Panc1 (cell line): ENCODE measurements around the gene NR2F6. TPM values are rescaled to one million over a fixed set of nuclear protein-coding genes. Genes with fewer than 3 reads are reported as not detected.

Experiments
- ATAC-seq: fragments of 200-7000 bp; cut with Tn5 transposase; 2 replicates; pipeline ENCODE4 v1.9.1; 2020; ENCODE audit warnings: mild to moderate bottlenecking, moderate library complexity
- BruUV-seq: library from RNA; stranded (reverse); fragments of 400-500 nt; replicated peaks from 2 replicates; lab custom pipeline; 2021; lab: Mats Ljungman, UMichigan
- CTCF ChIA-PET: fragments of 300-600 bp; sonication (Branson Sonifier 250); formaldehyde crosslinking; loops from one replicate; lab custom pipeline; 2022; ENCODE audit warnings: antibody characterized with exemption; lab: Charles Lee
- POLR2A ChIA-PET: fragments of 300-600 bp; sonication (Branson Sonifier 250); formaldehyde crosslinking; loops from one replicate; lab custom pipeline; 2022; ENCODE audit warnings: antibody characterized with exemption; lab: Charles Lee
- DNase-seq: peaks from one replicate; pipeline ENCODE4 v3.0.0-alpha.2; 2010; ENCODE audit warnings: low read depth, low spot score
- H3K27ac ChIP-seq: 2 replicates; pipeline ENCODE4 v1.5.1; 2011; ENCODE audit warnings: mild to moderate bottlenecking, low read length, inconsistent platforms
- H3K27me3 ChIP-seq: fragments of 200-500 bp; sonication (Bioruptor generic); 2 replicates; pipeline ENCODE4 v1.6.0; 2014; ENCODE audit warnings: low read length, inconsistent platforms; ENCODE audit not compliant: control insufficient read depth, insufficient read depth
- H3K36me3 ChIP-seq: fragments of 200-500 bp; sonication (Bioruptor generic); 2 replicates; pipeline ENCODE4 v1.5.1; 2014; ENCODE audit warnings: inconsistent platforms, mild to moderate bottlenecking, low read length, moderate library complexity; ENCODE audit not compliant: control insufficient read depth, insufficient read depth
- H3K4me1 ChIP-seq: 2 replicates; pipeline ENCODE4 v1.5.1; 2011; ENCODE audit warnings: inconsistent platforms, mild to moderate bottlenecking, low read length, moderate library complexity; ENCODE audit not compliant: control insufficient read depth, insufficient read depth
- H3K4me3 ChIP-seq, 2 experiments: 2 replicates each; pipeline ENCODE4 v1.5.1; 2011 to 2012; ENCODE audit warnings: low read depth in 2 of 2, low read length in 2 of 2, mild to moderate bottlenecking in 2 of 2, inconsistent platforms in 1 of 2, moderate library complexity in 1 of 2
- H3K9me3 ChIP-seq: fragments of 200-500 bp; sonication (Bioruptor generic); 2 replicates; pipeline ENCODE4 v1.5.1; 2014; ENCODE audit warnings: low read depth, mild to moderate bottlenecking, inconsistent platforms, low read length, moderate library complexity; ENCODE audit not compliant: control insufficient read depth, insufficient read depth
- POLR2AphosphoS5 ChIP-seq: IDR thresholded peaks from 2 replicates; pipeline ENCODE4 v1.6.1; 2012; ENCODE audit warnings: mild to moderate bottlenecking, low read depth, low read length, moderate library complexity
- SIN3A ChIP-seq: IDR thresholded peaks from 2 replicates; pipeline ENCODE4 v1.6.1; 2012; ENCODE audit warnings: low read depth, mild to moderate bottlenecking, low read length, moderate library complexity, borderline replicate concordance; ENCODE audit not compliant: insufficient read depth
- TCF7L2 ChIP-seq: IDR thresholded peaks from 2 replicates; pipeline ENCODE4 v1.6.1; 2011; ENCODE audit warnings: mild to moderate bottlenecking, low read depth, low read length, inconsistent platforms
- in situ Hi-C: cut with HindIII; loops from 2 replicates; pipeline ENCODE4 v1.10.0; 2016; ENCODE audit warnings: low sequenced_read_pairs, low pct_unique_long_range_greater_than_20kb
- intact Hi-C: fragments of 100-400 bp; cut with micrococcal nuclease; formaldehyde crosslinking; loops from one replicate; pipeline ENCODE4 v1.10.0; 2022; ENCODE audit not compliant: unreplicated experiment
- total RNA-seq: library from RNA; stranded (reverse); gene quantifications from one replicate; pipeline ENCODE4 v1.2.1, GENCODE V29; 2021; ENCODE audit not compliant: unreplicated experiment
- TF ChIP-seq, protein P1 (sequence below), 2 experiments: IDR thresholded peaks; 2 replicates each; pipeline ENCODE4 v1.6.1; 2011 to 2012; ENCODE audit warnings: low read depth in 2 of 2, control low read depth in 1 of 2, low read length in 1 of 2, mild to moderate bottlenecking in 1 of 2, moderate library complexity in 1 of 2; ENCODE audit not compliant: insufficient read depth in 1 of 2
- TF ChIP-seq, protein P2 (sequence below): fragments of 450-650 bp; IDR thresholded peaks from 2 replicates; pipeline ENCODE4 v1.5.1; 2017; ENCODE audit warnings: mild to moderate bottlenecking

Gene NR2F6
- total RNA-seq, 1 experiment from 2014 or later = 173 TPM

DNA sequence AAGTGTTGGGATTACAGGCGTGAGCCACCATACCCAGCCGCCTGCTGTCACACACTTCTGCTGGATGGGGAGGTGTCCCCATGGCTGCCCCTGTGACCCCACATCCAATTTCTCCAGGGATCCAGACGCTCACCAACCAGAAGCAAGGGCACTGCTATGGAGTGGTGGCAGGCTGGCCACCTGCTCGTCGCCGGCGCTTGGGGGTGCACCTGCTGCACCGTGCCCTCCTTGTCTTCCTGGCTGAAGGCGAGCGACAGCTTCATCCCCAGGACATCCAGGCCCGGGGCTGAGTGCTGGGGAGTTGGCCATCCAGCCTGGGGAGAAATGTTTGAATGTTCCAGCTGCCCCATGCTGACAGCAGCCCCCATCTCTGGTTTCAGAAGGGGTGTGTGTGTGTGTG lies 40.5 kb upstream of the NR2F6 start:
- no TSS peak for BruUV-seq
- DNase-seq (no peak), ATAC-seq (no peak)
- H3K4me1 ChIP-seq = peaks cover 3% of the 10 kb centered on the region; the same call in 1 of the 2 replicates
- in situ Hi-C loops = no loop called here
- no peaks in the 10 kb centered on the region for H3K27me3 ChIP-seq
- H3K9me3 ChIP-seq = no peaks in the 10 kb centered on the region
- H3K27ac ChIP-seq = no peak overlapping the region
- ChIA-PET POLR2A (no interaction called here), CTCF (no interaction called here)
- intact Hi-C loops = loop anchor here (10.0 kb wide), 1 partner anchor 61 kb away; the partner anchor contains the start of gene OCEL1
- H3K4me3 ChIP-seq = no peak overlapping the region
- TF ChIP-seq SIN3A (no peak), TCF7L2 (no peak), POLR2AphosphoS5 (no peak)
- TF ChIP-seq, protein P1, sequence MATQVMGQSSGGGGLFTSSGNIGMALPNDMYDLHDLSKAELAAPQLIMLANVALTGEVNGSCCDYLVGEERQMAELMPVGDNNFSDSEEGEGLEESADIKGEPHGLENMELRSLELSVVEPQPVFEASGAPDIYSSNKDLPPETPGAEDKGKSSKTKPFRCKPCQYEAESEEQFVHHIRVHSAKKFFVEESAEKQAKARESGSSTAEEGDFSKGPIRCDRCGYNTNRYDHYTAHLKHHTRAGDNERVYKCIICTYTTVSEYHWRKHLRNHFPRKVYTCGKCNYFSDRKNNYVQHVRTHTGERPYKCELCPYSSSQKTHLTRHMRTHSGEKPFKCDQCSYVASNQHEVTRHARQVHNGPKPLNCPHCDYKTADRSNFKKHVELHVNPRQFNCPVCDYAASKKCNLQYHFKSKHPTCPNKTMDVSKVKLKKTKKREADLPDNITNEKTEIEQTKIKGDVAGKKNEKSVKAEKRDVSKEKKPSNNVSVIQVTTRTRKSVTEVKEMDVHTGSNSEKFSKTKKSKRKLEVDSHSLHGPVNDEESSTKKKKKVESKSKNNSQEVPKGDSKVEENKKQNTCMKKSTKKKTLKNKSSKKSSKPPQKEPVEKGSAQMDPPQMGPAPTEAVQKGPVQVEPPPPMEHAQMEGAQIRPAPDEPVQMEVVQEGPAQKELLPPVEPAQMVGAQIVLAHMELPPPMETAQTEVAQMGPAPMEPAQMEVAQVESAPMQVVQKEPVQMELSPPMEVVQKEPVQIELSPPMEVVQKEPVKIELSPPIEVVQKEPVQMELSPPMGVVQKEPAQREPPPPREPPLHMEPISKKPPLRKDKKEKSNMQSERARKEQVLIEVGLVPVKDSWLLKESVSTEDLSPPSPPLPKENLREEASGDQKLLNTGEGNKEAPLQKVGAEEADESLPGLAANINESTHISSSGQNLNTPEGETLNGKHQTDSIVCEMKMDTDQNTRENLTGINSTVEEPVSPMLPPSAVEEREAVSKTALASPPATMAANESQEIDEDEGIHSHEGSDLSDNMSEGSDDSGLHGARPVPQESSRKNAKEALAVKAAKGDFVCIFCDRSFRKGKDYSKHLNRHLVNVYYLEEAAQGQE (IDR thresholded peaks at IDR 0.05; ENCODE audit: insufficient read depth in 1 of 2, low read depth in 2 of 2, low read length in 1 of 2) = no peak
- TF ChIP-seq, protein P2, sequence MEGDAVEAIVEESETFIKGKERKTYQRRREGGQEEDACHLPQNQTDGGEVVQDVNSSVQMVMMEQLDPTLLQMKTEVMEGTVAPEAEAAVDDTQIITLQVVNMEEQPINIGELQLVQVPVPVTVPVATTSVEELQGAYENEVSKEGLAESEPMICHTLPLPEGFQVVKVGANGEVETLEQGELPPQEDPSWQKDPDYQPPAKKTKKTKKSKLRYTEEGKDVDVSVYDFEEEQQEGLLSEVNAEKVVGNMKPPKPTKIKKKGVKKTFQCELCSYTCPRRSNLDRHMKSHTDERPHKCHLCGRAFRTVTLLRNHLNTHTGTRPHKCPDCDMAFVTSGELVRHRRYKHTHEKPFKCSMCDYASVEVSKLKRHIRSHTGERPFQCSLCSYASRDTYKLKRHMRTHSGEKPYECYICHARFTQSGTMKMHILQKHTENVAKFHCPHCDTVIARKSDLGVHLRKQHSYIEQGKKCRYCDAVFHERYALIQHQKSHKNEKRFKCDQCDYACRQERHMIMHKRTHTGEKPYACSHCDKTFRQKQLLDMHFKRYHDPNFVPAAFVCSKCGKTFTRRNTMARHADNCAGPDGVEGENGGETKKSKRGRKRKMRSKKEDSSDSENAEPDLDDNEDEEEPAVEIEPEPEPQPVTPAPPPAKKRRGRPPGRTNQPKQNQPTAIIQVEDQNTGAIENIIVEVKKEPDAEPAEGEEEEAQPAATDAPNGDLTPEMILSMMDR = no peak
- no peaks in the 10 kb centered on the region for H3K36me3 ChIP-seq

DNA sequence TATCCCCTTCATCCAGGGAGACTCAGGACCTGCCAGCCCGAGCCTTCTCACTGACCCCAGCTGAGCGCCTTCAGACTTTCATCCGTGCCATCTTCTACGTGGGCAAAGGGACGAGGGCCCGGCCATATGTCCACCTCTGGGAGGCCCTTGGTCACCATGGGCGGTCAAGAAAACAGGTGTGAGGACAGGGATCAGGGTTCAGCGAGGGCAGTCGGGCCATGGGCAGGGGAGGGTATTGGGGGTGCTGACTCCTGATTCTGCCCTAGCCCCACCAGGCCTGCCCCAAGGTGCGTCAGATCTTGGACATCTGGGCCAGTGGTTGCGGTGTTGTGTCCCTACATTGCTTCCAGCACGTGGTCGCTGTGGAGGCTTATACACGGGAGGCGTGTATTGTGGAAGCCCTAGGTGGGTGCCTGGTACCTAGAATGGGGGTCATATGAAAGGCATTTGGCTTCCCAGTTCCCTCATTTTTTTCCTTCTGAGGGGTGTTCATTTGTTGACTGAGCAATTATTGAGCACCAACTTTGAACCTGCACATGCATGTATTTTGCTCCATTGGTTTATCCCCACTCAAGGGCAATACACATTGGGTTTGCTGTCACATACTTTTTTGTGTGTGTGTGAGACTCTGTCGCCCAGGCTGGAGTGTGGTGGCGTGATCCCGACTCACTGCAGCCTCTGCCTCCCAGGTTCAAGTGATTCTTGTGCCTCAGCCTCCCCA lies 39.9 kb upstream of the NR2F6 start:
- no peaks in the 10 kb centered on the region for H3K9me3 ChIP-seq
- DNase-seq (no peak), ATAC-seq (no peak)
- no TSS peak for BruUV-seq
- in situ Hi-C loops = no loop called here
- no peaks in the 10 kb centered on the region for H3K36me3 ChIP-seq
- POLR2A ChIA-PET = no interaction called here
- H3K27me3 ChIP-seq = no peaks in the 10 kb centered on the region
- H3K4me1 ChIP-seq = no peaks in the 10 kb centered on the region
- intact Hi-C loops = loop anchor here (10.0 kb wide), 1 partner anchor 61 kb away; the partner anchor contains the start of gene OCEL1
- H3K4me3 ChIP-seq = no peak overlapping the region
- H3K27ac ChIP-seq = no peak overlapping the region
- TF ChIP-seq, protein P2 = no peak
- TF ChIP-seq POLR2AphosphoS5 (no peak), TCF7L2 (no peak), SIN3A (no peak)
- TF ChIP-seq, protein P1 (IDR thresholded peaks at IDR 0.05; ENCODE audit: insufficient read depth in 1 of 2, low read depth in 2 of 2, low read length in 1 of 2) = no peak
- CTCF ChIA-PET = interaction anchor here (0.6 to 0.7 kb wide), 2 partner anchors 41 to 145 kb away, joined by 3 read pairs; no protein-coding TSS in a partner anchor
